Cerebellar cortex (tissue), 1 donor: ENCODE data around the gene PRSS50.

Source experiments
- DNase-seq: peaks from one replicate; pipeline ENCODE4 v3.0.0-alpha.2; 2015; ENCODE audit warnings: low spot score

Gene PRSS50

DNA sequence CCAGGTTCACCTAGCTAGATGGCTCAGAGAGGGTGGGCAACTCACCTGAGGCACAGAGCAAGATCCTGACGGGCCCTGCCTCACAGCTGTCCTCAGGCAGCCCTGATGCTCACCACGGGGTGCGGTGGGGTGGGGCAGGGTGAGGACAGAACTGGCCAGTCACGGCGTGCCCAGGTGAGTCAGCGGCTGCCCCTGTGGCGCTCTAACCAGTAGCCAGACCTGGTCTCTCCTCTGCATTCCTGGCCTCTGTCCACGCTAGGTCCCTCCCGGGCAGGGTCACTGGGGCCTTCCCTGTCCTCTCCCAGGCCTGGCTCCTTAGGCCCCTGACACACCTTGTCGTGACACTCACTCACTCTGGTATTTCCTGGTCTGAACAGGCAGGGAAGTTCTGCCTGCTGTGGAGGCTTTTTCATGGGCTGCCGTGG is 25.1 kb downstream of the PRSS50 start:
- DNase-seq = no peak

DNA sequence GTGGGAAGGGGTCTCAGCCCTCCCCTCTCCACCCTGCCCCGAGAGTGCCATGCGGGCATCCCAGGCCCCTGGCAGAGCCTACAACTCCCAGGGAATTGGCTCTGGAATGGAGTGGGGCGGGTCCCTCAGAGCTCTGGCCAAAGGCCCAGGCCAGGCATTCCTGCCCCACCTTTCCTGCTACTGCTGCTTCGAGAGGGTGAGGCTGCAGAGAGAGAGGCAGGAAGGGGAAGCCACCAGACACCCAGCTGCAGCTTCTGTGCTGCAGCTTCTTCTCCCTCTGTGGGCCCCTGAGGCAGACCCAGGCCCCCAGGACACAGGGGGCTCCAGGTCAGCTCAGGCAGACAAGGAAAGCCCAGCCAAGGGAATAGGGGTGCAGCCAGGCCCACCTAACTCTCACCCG is 26.9 kb downstream of the PRSS50 start:
- no peak for DNase-seq

DNA sequence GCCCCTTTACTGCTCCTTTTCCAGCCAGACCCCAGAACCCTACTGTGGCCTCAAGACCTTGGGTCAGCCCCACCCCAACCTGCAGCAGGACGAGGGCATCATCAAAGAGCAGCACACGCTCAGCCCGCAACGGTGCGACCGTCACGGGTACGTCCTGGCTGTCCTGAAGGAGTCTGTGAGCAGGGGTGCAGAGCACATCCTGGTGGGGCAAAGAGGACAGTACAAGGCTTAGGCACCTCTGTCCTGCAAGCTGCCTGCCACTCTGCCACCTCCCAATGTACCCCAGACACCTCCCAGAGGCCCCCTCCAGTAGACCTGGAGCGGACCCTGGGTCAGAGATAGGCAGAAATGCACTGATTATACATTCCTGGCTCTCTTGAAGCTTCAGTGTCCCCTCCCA is 32.2 kb downstream of the PRSS50 start:
- no peak for DNase-seq

- no peak for DNase-seq
These were observed 32.8 kb downstream of the PRSS50 start for GRCh38 chr3:46684891-46685290.

- no peak for DNase-seq
These were observed 34.7 kb downstream of the PRSS50 start for GRCh38 chr3:46682974-46683373.

DNA sequence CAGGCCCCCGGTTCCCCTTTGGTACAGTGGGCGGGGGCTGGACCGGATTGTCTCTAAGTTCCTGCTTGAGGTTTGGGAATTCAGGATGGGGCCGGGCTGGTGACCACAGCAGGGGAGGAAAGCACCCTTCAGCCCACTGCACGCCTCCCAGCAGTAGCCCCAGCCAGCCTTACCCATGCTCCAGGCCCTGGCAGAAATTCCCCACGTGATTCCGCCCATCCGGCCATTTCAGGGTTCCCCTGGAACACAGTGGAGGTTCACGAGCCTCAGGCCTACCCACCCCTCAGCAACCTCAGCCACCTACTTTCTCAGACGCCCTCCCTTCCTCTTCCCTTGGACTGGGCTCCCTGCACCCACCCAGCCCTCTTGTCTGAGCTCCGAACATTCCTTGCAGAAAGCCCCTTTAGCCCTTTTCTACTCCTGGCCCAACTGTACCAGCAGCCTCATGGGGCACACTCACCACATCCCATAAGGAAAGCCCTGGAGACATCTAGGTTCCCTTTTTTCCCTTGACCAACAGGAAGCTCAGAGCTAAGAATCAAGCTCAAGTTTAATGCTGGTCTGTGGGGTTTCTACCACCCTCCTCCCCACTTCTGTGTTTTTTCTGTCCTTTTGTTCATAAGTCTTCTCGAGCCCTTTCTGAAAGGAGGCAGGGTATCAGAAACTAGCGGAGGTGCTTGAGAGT is 35.7 kb downstream of the PRSS50 start:
- DNase-seq = no peak

DNA sequence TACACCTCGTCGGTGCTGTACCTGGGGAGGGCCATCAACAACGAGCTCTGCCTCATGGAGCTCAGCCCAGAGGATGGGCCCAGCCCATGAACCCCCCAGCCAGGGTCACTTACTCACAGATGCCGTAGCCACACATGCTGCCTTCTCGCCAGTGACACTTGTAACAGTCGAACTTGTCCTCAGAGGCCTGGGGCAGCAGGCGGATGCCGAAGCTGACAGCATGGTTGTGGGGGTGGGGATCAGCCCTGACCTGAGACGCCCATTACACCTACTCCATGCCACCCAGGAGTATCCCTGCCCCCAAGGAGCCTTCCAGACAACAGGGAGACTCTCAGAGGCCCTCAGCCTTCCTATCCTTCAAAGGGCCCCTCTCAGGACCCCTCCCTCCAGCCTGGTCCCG is 36.3 kb downstream of the PRSS50 start:
- no peak for DNase-seq

GRCh38 chr3:46680298-46680826 is 37.3 kb downstream of the PRSS50 start:
- DNase-seq = no peak

DNA sequence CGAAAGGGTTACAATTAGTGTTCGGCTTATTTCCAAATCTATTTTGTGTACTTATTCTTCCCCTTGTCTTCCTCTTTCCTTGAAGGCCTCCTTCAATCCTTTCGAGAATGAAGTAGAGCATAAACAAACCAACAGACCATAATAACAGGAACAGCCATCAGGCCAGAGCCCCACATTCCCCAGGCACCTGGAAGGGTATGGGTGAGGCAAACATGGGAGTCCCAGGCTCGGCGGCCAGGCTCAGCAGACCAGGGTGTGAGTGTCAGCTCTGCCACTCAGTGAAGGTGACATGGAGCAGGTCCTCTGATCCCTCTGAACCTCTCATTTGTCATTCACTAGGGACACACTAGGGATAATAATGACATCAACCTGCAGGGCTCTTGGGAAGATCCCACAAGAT is 38.0 kb downstream of the PRSS50 start:
- no peak for DNase-seq

GRCh38 chr3:46678280-46678679 is 39.4 kb downstream of the PRSS50 start:
- DNase-seq = no peak

DNA sequence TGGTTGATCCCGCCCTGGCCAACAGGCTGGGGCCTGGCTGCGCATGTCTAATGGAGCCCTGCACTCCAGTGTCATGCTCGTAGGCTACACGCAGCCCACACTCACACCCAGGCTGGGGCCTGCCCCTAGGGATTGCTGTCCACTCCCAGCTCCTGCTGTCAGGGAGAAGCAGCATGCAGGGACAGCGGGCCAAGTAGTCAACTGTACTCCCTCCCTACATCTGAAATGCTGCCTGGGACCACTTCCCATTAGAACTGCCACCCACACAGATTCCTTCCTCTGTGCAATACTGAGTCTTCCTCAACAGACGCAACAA is 40.3 kb downstream of the PRSS50 start:
- DNase-seq = no peak

DNA sequence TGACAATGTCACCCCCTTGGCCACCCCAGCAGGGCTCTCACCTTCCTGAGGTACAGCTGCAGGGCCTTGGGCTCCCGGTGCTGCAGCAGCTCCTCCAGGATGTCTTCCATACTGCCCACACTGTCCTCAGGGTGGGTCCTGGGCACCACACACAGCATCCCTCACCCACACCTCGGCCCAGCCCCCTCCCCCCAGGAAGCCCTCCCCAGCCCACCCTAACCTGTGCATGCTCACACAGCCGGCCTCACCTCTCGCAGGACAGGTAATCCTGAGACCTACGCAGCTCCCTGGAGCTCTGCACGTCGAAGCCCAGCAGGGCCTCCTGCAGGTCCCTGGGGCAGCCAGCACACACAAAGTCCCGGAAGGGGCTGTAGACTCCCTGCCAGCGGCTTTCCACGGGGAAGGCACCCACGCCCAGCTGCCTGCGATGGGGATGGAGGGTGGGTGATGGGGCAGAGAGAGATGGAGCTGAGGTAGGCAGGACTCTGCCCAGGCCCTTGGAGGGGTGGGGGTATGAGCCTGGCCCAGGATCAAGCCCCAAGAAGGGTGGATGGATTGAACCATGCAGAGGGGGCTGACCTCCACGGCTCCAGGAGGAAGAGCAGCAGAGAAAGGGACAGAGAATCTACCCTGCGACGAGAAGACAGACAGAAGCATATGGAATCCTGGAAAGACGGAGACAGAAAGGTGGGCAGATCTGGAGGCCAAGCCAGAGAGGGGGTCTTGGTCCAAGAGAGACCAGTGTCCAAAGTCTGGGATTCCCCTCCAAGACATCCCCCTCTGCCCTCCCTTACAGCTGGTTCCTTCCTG is 40.9 kb downstream of the PRSS50 start:
- DNase-seq = no peak

DNA sequence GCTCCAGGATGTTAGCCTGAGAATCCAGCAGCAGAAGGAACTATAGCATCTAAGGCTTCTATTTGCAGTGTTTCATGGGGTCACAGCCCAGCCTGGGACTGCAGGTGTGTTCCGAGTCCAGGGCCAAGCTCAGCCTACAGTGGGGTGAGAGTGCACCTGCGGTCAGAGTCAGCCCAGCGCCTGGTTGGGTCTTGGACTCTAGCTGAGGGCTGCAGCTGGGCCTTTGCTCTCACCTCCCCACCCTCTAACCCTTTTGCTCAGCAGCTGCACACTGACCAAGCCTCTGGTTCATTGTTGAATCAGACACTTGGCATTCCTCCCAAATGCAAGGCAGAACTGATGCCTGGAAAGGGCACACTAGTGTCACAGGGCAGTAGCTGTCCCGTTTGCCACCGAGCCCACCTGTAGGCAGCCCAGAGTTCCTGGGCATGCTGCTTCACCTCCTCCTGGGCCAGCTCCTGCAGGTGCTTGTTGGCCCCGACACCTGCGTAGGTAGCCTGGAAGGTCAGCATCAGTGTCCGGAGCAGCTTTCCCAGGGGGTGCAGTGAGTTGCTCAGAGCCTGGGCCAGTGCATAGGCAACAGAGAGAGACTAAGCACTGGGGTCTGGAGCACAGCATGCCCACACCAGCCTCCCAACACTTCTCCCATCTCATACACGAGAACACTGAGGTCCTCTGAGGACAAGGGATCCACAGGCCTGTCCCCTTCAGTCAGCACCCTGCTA is 41.7 kb downstream of the PRSS50 start:
- DNase-seq = no peak

DNA sequence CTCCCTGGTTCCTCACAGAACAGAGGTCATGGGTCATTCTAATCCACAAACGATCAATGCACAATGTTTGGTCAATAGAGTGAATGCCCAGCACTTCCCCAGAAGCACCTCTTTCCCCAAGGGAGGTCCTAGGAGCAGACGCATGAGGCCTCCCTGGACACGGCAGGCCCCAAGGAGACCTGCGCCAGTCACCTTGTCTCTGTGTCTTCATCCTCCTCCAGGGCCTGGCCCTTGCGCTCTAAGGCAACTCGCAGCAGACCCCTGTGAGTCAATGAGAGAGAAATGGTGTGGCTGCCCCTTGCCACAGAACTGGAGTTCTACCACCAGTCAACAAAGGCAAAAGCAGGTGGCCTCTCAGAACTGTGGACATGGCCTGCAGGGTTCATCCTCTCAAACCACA is 42.2 kb downstream of the PRSS50 start:
- DNase-seq = no peak

DNA sequence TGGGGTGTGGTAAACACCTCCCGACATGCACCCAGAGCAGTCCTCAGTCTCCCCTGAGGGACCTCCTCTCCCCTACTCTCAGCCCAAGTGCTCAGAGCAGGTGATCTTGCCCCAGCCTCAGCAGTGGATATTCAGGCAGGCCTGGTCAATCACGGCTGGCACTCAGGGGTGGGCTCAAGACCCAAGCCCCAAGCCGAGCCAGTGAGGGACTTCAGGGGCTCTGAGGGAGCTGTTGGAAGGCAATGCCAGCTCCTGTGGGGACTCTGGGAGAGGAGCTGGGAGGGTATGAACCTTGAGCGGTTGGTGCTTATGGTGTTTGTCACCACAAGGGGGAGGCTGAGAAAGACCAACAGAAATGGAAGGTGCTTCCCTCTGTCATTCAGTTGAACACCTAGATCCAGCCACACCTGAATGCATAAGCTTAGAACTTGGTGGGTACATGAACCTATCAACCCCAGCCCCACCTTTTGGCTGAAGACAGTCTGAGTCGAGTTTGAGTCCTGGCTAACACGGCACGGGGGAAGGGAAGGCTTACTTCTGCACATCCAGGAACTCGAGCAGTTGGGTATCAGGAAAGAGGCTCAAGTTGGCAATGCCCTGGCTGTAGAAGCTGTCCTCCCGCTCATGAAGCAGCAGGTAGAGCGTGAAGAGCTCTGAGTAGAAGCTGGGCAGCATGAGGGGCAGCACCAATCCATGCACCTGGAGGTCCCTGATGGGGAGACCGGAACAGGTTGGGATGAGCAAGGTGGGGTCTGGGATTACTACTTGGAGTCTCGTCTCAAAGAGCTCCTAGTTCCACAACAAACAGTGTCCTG is 43.4 kb downstream of the PRSS50 start:
- DNase-seq = no peak

DNA sequence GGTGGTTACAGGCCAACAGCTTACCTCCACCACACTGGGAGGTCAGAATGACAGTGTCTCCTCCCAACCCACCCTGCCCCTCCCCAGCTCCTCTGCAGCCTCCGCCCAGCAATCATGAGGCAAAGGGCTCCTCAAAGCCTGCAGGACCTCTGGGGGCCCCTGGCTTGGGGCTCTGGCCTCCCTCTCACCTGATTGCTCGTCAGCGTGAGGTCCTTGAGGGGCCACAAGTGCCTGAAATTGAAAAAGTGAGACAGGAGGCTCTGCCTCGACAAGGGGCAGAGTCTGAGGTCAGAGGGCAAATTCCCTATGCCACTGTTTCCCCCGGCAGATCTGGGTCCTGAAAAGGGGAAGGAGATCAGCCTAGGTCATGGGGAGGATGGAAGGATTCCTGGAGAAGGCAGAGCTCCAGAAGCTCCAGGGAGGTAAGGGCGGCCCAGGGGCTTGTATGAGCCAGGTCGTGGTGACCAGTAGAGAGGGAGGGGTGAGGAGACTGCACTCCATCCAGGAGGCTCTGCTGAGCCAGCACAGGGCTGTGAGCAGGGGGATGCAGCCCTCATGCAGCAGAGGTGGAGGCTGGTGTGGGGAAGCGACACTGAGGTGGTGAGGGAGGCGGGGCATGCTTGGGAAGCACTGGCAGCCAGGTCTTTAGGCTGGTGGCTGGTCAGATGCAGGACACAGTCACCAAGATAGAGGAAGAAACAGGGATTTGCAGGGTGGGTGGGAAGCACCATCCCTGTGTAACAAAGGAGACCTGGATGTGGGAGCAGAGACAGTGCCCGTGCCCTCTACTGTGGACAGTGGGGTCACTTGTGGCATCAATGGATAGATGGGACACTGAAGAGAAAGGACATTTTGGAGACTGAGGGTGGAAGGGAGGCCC is 44.3 kb downstream of the PRSS50 start:
- DNase-seq = no peak

DNA sequence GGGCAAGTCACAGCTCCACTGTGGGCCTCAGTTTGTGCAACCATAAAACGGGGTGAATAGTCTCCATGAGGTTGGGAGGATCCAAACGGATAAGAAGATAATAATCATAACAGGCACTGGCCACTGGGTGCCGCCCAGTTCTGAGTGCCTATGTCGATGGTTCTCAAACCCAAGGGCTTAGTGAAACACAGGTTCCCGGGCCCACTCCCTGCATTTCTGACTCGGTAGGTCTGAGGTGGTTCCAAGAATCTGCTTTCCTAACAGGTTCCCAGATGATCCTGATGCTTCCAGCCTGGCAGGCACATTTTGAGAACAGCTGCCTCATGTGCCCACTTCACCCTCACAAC is 45.3 kb downstream of the PRSS50 start:
- DNase-seq = no peak

GRCh38 chr3:46671541-46672348 is 45.9 kb downstream of the PRSS50 start:
- no peak for DNase-seq

GRCh38 chr3:46670891-46671427 is 46.7 kb downstream of the PRSS50 start:
- no peak for DNase-seq
